Anterior cingulate cortex (tissue), 58 donors: Measurements from ENCODE around the gene SMG5.

Experiments used
- DNase-seq, 58 donors: peaks; one replicate each; lab custom pipeline; 2025; lab: John Stamatoyannopoulos, UW

SMG5 gene

GRCh38 chr1:156283521-156283920 lies 896 bp upstream of the SMG5 start:
- no peak for DNase-seq

DNA sequence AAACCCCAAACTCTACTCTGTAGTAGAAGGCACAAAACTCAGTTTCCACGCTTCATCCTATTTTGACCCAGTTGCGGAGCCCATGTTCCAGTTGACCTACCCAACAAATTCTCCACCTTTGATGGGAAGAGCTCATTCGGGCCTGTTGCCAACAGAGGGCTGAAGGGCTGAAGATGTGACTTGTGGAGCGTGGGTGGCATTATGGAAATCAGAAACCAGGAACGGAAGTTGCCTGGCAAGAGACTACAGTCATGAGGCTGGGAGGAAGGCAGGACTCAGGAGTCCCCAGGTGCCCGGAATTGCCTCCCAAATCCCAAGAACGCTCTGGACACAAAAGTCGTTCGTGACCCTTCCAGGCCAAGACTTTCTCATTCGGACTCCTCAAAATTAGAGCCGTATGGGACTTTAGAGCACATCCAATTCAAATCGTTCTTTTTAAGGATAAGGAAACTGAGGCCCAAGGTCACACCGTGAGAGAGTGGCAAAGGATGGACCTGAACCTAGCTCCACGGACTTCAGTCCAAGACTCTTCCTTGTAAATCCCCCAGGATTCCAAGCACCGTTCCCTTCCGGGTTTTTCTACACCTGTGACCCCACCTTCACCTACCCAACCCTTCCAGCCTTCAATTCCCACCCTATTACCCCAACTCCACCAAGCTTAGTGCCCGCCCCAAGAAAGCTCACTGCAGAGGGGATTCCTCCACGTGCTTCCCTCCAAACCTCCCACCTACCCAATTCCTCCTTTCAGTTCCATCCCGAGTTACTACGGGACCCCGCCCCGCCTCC lies 739 bp downstream of the SMG5 start:
- DNase-seq = peak in 3 of 58 donors; percentile 13 to 19 (median 16)

GRCh38 chr1:156281281-156281680 lies 1.3 kb downstream of the SMG5 start:
- DNase-seq = peak in 16 of 58 donors; percentile 5 to 50 (median 21)

- DNase-seq = no peak
These were observed 2.8 kb downstream of the SMG5 start for GRCh38 chr1:156279837-156280236.

GRCh38 chr1:156276966-156277381 lies 5.7 kb downstream of the SMG5 start:
- DNase-seq = no peak

GRCh38 chr1:156276532-156276931 lies 6.1 kb downstream of the SMG5 start:
- DNase-seq = no peak

- no peak for DNase-seq
These were observed 12.3 kb downstream of the SMG5 start for GRCh38 chr1:156270314-156270713.

DNA sequence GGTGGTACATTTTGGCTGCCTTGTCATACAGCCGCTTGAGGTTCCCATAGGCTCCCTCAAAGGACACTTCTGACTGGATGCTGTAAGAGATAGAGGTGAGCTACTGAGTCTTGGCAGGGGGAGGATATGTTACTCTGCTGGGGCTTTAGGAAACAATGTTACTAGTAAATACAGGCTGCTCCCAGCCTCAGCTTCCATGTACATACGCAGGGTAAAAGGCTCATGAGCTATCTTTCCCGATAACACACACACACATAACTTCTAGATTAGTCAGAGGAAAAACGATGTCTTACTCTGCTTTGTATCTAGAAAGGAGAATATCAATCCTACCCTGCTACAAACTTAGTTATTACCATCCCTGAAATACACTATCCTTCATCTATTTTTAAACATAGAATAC lies 14.3 kb downstream of the SMG5 start:
- no peak for DNase-seq

GRCh38 chr1:156266051-156266450 lies 16.6 kb downstream of the SMG5 start:
- no peak for DNase-seq

DNA sequence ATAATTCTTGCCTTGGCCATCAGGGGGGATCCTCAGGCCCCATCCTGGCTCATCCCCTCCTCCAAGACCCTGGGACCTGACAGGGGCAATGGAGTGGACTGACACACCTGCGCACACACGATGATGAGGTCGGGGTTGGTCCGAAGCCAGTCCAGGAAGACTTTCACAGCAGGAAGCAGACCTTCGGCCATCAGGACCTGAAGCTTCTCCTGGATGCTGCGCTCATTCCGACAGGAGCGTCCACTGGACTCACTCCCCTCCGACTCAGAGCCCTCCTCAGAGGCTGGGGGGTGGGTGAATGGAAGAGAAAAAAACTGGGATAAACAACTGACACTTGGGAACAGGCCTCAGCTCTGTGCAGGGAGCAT lies 19.4 kb downstream of the SMG5 start:
- DNase-seq = no peak

GRCh38 chr1:156262461-156263287 lies 20.0 kb downstream of the SMG5 start:
- DNase-seq = no peak

- DNase-seq = peak in 19 of 58 donors; percentile 21 to 76 (median 44)
These were observed 21.7 kb downstream of the SMG5 start for GRCh38 chr1:156260896-156261295.

- DNase-seq = peak in 32 of 58 donors; percentile 12 to 72 (median 42)
These were observed 22.8 kb downstream of the SMG5 start for GRCh38 chr1:156259805-156260204.

DNA sequence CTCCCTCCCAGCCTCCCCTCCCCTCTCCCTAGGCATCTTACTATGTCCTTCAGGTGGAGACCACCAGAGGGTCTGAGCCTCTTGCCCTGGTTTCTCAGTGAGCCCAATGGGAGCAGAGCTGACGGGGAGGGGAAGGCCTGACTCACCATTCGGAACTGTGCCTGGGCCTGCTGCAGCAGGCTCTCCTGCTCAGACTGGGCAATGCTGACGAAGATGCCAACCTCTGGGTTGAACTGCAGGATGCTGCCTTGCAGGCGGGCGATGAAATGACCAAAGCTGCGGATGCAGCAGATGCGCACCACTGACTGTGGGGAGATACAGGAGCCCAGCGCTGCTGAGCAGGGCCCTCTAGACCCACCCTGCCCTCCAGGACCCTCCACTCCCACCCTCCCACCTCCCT lies 23.8 kb downstream of the SMG5 start:
- no peak for DNase-seq

- peak in 5 of 58 donors; percentile 18 to 49 (median 20) for DNase-seq
These were observed 24.9 kb downstream of the SMG5 start for GRCh38 chr1:156257711-156258110.

DNA sequence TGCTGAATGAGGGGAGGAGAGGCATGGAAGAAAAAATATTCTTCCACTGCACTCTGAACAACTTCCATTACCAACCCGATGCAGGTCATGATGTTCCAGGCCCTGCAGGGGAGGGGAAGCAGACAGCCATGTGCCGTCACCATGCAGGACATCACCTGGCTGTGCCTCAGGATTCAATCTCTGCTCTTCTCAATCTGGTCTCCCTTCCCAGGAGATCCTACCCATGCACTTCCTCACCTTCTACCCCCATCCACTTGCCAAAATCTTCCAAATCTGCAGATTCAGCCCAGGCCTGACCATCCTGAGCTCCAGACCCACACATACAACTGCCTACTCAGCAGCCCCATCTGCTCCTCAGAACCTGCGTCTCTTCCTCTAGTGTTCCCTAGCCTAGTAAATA lies 29.0 kb downstream of the SMG5 start:
- no peak for DNase-seq

DNA sequence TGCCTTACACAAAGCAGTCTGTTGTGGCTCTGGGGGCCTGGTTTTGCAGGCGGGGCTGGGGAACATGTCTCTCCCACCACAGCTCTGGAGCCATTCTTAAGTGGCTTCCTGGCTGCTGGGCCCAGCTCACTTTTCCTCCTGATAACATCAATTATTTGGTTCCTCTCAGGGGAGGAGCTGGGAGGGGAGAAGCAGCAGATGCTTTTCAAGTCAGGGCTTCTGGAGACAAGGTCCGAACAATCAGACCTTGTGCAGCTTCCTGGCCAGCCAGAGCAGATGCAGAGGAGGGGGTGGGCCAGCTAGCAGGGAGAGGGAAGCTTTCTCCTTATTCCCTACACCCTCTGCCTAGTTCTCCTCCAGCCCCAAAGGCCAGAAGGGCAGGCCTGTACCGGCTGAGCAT lies 31.1 kb downstream of the SMG5 start:
- peak in 7 of 58 donors; percentile 21 to 39 (median 29) for DNase-seq

DNA sequence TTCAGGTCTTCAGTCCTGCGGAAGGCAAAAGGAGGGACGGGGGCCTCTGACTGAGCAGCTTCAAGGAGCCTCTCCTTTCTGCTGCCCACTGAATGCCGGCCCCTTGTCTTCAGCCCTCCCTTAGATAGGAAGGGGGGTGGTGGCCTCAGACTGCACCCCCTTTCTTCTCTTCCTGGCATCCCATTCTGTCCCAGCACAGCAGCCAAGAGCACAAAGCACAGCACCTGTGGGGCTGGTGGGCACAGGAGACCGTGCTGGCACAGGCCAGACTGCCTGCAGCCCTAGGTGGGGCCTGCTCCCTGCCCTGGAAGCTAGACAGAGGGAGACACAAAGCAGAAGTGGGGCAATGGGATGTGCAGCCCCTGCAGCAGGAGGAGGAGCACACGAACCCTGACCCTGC lies 33.0 kb downstream of the SMG5 start:
- DNase-seq = no peak

DNA sequence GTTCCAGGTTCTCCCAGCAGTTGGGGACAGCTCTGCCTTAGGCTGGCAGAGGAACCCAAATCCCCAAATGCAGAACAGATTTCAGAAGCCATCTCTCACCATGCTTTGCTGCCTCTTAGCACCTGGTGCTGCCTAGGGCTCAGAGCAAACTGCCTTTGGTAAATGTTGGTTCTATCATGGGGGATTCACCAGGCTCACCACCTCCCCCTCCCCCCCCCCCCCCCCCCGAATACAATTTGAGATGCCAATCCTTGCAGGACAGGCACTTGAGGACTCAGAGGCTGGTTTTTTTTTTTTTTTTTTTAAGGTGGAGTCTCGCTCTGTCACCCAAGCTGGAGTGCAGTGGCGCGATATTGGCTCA lies 34.3 kb downstream of the SMG5 start:
- DNase-seq = no peak

GRCh38 chr1:156247460-156248322 lies 34.9 kb downstream of the SMG5 start, which contains the start of gene PAQR6:
PAQR6 (minus strand) TSS chr1:156248056; CDS start chr1:156246731, 1,325 bp downstream.
- peak; percentile 34 to 97 (median 89) for DNase-seq
